Measurements from ENCODE around the gene KLF17. TPM values are rescaled to one million over a fixed set of nuclear protein-coding genes. Genes with fewer than 3 reads are reported as not detected.

The KLF17 gene
- total RNA-seq, 2 experiments from 2014 or later = not detected

- Mint-ChIP-seq H3K27ac (no peak overlapping the region), H3K36me3 (ENCODE audit: low read depth) (no peaks in the 10 kb centered on the region), H3K9me3 (no peaks in the 10 kb centered on the region), H3K4me1 (no peaks in the 10 kb centered on the region), H3K4me3 (no peak overlapping the region), H3K27me3 (peaks cover 40% of the 10 kb centered on the region)
- CTCF ChIA-PET = no interaction called here
- DNase-seq = no peak
- POLR2A ChIA-PET = no interaction called here
These were observed 28.0 kb upstream of the KLF17 start for GRCh38 chr1:44090429-44091252.

- ChIA-PET POLR2A (no interaction called here), CTCF (no interaction called here)
- Mint-ChIP-seq H3K4me3 (no peak overlapping the region), H3K9me3 (no peaks in the 10 kb centered on the region), H3K27ac (no peak overlapping the region), H3K27me3 (peaks cover 35% of the 10 kb centered on the region), H3K36me3 (ENCODE audit: low read depth) (no peaks in the 10 kb centered on the region), H3K4me1 (no peaks in the 10 kb centered on the region)
- no peak for DNase-seq
These were observed 24.6 kb upstream of the KLF17 start for GRCh38 chr1:44094047-44094446.

- CTCF ChIA-PET = interaction anchor here (0.7 kb wide), 1 partner anchor 396 kb away, joined by 3 read pairs; no protein-coding TSS in a partner anchor
- peaks cover 11% of the 10 kb centered on the region for H3K27me3 Mint-ChIP-seq
- H3K36me3 Mint-ChIP-seq (ENCODE audit: low read depth) = no peaks in the 10 kb centered on the region
- H3K9me3 Mint-ChIP-seq = no peaks in the 10 kb centered on the region
- DNase-seq = no peak
- no peaks in the 10 kb centered on the region for H3K4me1 Mint-ChIP-seq
- H3K27ac Mint-ChIP-seq = no peak overlapping the region
- POLR2A ChIA-PET = interaction anchor here (0.6 kb wide), 1 partner anchor 92 kb away, joined by 5 read pairs; no protein-coding TSS in a partner anchor
- no peak overlapping the region for H3K4me3 Mint-ChIP-seq
These were observed 18.3 kb upstream of the KLF17 start for GRCh38 chr1:44100183-44100868.

- POLR2A ChIA-PET = no interaction called here
- CTCF ChIA-PET = no interaction called here
- Mint-ChIP-seq H3K36me3 (ENCODE audit: low read depth) (no peaks in the 10 kb centered on the region), H3K9me3 (no peaks in the 10 kb centered on the region), H3K4me3 (no peak overlapping the region), H3K27me3 (peaks cover 12% of the 10 kb centered on the region), H3K27ac (no peak overlapping the region), H3K4me1 (no peaks in the 10 kb centered on the region)
- DNase-seq = no peak
These were observed 17.3 kb upstream of the KLF17 start for GRCh38 chr1:44101328-44101727.

GRCh38 chr1:44103270-44104131 lies 15.1 kb upstream of the KLF17 start:
- ChIA-PET POLR2A (no interaction called here), CTCF (no interaction called here)
- Mint-ChIP-seq H3K4me3 (no peak overlapping the region), H3K4me1 (no peaks in the 10 kb centered on the region), H3K9me3 (no peaks in the 10 kb centered on the region), H3K27me3 (peaks cover 14% of the 10 kb centered on the region), H3K27ac (no peak overlapping the region), H3K36me3 (ENCODE audit: low read depth) (no peaks in the 10 kb centered on the region)
- DNase-seq = no peak

- DNase-seq = no peak
- peaks cover 17% of the 10 kb centered on the region for H3K27me3 Mint-ChIP-seq
- H3K27ac Mint-ChIP-seq = no peak overlapping the region
- CTCF ChIA-PET = interaction anchor here (0.5 kb wide), 1 partner anchor 16 kb away, joined by 3 read pairs; no protein-coding TSS in a partner anchor
- no peak overlapping the region for H3K4me3 Mint-ChIP-seq
- H3K36me3 Mint-ChIP-seq (ENCODE audit: low read depth) = no peaks in the 10 kb centered on the region
- POLR2A ChIA-PET = no interaction called here
- H3K9me3 Mint-ChIP-seq = no peaks in the 10 kb centered on the region
- no peaks in the 10 kb centered on the region for H3K4me1 Mint-ChIP-seq
These were observed 12.8 kb upstream of the KLF17 start for GRCh38 chr1:44105810-44106209.

GRCh38 chr1:44108241-44108640 lies 10.4 kb upstream of the KLF17 start:
- no peaks in the 10 kb centered on the region for H3K36me3 Mint-ChIP-seq (ENCODE audit: low read depth)
- H3K4me3 Mint-ChIP-seq = no peak overlapping the region
- H3K27ac Mint-ChIP-seq = no peak overlapping the region
- H3K9me3 Mint-ChIP-seq = no peaks in the 10 kb centered on the region
- POLR2A ChIA-PET = no interaction called here
- no peaks in the 10 kb centered on the region for H3K4me1 Mint-ChIP-seq
- no peak for DNase-seq
- CTCF ChIA-PET = no interaction called here
- H3K27me3 Mint-ChIP-seq = peaks cover 15% of the 10 kb centered on the region

- no peaks in the 10 kb centered on the region for H3K9me3 Mint-ChIP-seq
These were observed 9.7 kb upstream of the KLF17 start for GRCh38 chr1:44108971-44109370.

GRCh38 chr1:44110916-44111315 lies 7.7 kb upstream of the KLF17 start:
- POLR2A ChIA-PET = no interaction called here
- H3K9me3 Mint-ChIP-seq = no peaks in the 10 kb centered on the region
- H3K36me3 Mint-ChIP-seq (ENCODE audit: low read depth) = no peaks in the 10 kb centered on the region
- H3K27me3 Mint-ChIP-seq = peaks cover 20% of the 10 kb centered on the region
- CTCF ChIA-PET = interaction anchor here (0.5 to 1.1 kb wide), 3 partner anchors 23 to 98 kb away, joined by 3 to 5 read pairs (median 4); no protein-coding TSS in a partner anchor
- no peak overlapping the region for H3K27ac Mint-ChIP-seq
- DNase-seq = no peak
- no peaks in the 10 kb centered on the region for H3K4me1 Mint-ChIP-seq
- no peak overlapping the region for H3K4me3 Mint-ChIP-seq

More at GRCh38 chr1:44108971-44109370, 9.7 kb upstream of the KLF17 start:
- ChIA-PET POLR2A (no interaction called here), CTCF (interaction anchor here (0.6 kb wide), 1 partner anchor 115 kb away, joined by 4 read pairs; no protein-coding TSS in a partner anchor)
- Mint-ChIP-seq H3K4me1 (no peaks in the 10 kb centered on the region), H3K36me3 (ENCODE audit: low read depth) (no peaks in the 10 kb centered on the region), H3K27ac (no peak overlapping the region), H3K27me3 (peaks cover 22% of the 10 kb centered on the region), H3K4me3 (no peak overlapping the region)
- DNase-seq = no peak

GRCh38 chr1:44111861-44112260 lies 6.8 kb upstream of the KLF17 start:
- CTCF ChIA-PET = interaction anchor here (1.1 kb wide), 1 partner anchor 24 kb away, joined by 3 read pairs; no protein-coding TSS in a partner anchor
- Mint-ChIP-seq H3K9me3 (no peaks in the 10 kb centered on the region), H3K4me3 (no peak overlapping the region), H3K36me3 (ENCODE audit: low read depth) (no peaks in the 10 kb centered on the region), H3K4me1 (no peaks in the 10 kb centered on the region), H3K27ac (no peak overlapping the region), H3K27me3 (peaks cover 11% of the 10 kb centered on the region)
- no peak for DNase-seq
- POLR2A ChIA-PET = no interaction called here

GRCh38 chr1:44112486-44112885 lies 6.1 kb upstream of the KLF17 start:
- POLR2A ChIA-PET = no interaction called here
- no peak overlapping the region for H3K27ac Mint-ChIP-seq
- CTCF ChIA-PET = no interaction called here
- H3K9me3 Mint-ChIP-seq = no peaks in the 10 kb centered on the region
- peaks cover 11% of the 10 kb centered on the region for H3K27me3 Mint-ChIP-seq
- no peak overlapping the region for H3K4me3 Mint-ChIP-seq
- no peaks in the 10 kb centered on the region for H3K36me3 Mint-ChIP-seq (ENCODE audit: low read depth)
- DNase-seq = no peak
- H3K4me1 Mint-ChIP-seq = no peaks in the 10 kb centered on the region

GRCh38 chr1:44113095-44113609 lies 5.5 kb upstream of the KLF17 start:
- DNase-seq = no peak
- H3K36me3 Mint-ChIP-seq (ENCODE audit: low read depth) = no peaks in the 10 kb centered on the region
- peaks cover 11% of the 10 kb centered on the region for H3K27me3 Mint-ChIP-seq
- CTCF ChIA-PET = no interaction called here
- H3K9me3 Mint-ChIP-seq = no peaks in the 10 kb centered on the region
- no peak overlapping the region for H3K4me3 Mint-ChIP-seq
- H3K4me1 Mint-ChIP-seq = no peaks in the 10 kb centered on the region
- no peak overlapping the region for H3K27ac Mint-ChIP-seq
- POLR2A ChIA-PET = no interaction called here
